Upper lobe of left lung (tissue), 4 donors: ENCODE data around the gene SLC19A2.

ENCODE experiments used
- CTCF ChIP-seq, 6 experiments: fragments of 450-650 bp in 4 of 6; fragments of 200-600 bp in 2 of 6; sonication (generic) in 2 of 6; IDR thresholded peaks; one replicate each; pipeline ENCODE4 v1.5.1; 2016 to 2019; ENCODE audit warnings: antibody characterized with exemption in 6 of 6
- EP300 ChIP-seq, 4 donors: sonication (generic); formaldehyde crosslinking; IDR thresholded peaks; one replicate each; pipeline ENCODE4 v1.5.1; 2017; ENCODE audit warnings: antibody characterized with exemption in 4 of 4, control low read depth in 2 of 4
- POLR2A ChIP-seq, 4 donors: fragments of 450-650 bp; IDR thresholded peaks; one replicate each; pipeline ENCODE4 v1.5.1; 2016 to 2017; ENCODE audit warnings: antibody characterized with exemption in 4 of 4, mild to moderate bottlenecking in 2 of 4
- POLR2AphosphoS5 ChIP-seq, 2 donors: sonication (generic); formaldehyde crosslinking; IDR thresholded peaks; one replicate each; pipeline ENCODE4 v1.5.1; 2017; ENCODE audit warnings: antibody characterized with exemption in 2 of 2

- TF ChIP-seq CTCF (IDR thresholded peaks at IDR 0.05): no peak
- no peak for TF ChIP-seq POLR2A (IDR thresholded peaks at IDR 0.05)
- no peak for TF ChIP-seq EP300 (IDR thresholded peaks at IDR 0.05)
- no peak for TF ChIP-seq POLR2AphosphoS5 (IDR thresholded peaks at IDR 0.05)
Observed at GRCh38 chr1:169515641-169516040, 29.9 kb upstream of the SLC19A2 start.
